ENCODE data around the gene PIP5K1C. TPM values are rescaled to one million over a fixed set of nuclear protein-coding genes. Genes with fewer than 3 reads are reported as not detected.

PIP5K1C gene
- total RNA-seq, 1 experiment from 2014 or later: 35.5 TPM

- no peaks in the 10 kb centered on the region for H3K36me3 ChIP-seq (ENCODE audit: insufficient read depth, low read length, poor library complexity, severe bottlenecking)
- DNase-seq (ENCODE audit: low spot score): no peak
- TF ChIP-seq CTCF (conservative IDR thresholded peaks at IDR 0.05; ENCODE audit: low read depth, low read length) (no peak), EZH2 (IDR thresholded peaks at IDR 0.05; ENCODE audit: borderline replicate concordance, low read depth, low read length, poor library complexity, severe bottlenecking) (no peak)
- CTCF ChIA-PET: no interaction called here
- no peaks in the 10 kb centered on the region for H3K27me3 ChIP-seq (replicated peaks; ENCODE audit: insufficient read depth, low read depth, low read length, poor library complexity)
- H3K27ac ChIP-seq (ENCODE audit: low read depth, low read length, poor library complexity, severe bottlenecking): no peak overlapping the region
- no peak overlapping the region for H3K4me3 ChIP-seq (ENCODE audit: low read depth, low read length, poor library complexity, severe bottlenecking)
- no peaks in the 10 kb centered on the region for H3K9me3 ChIP-seq (ENCODE audit: low read depth, low read length, poor library complexity, severe bottlenecking)
- BruUV-seq (replicated peaks): no TSS peak
- intact Hi-C loops (cut with micrococcal nuclease; ENCODE audit: unreplicated experiment): no loop called here
- POLR2A ChIA-PET (ENCODE audit: low non-redundant PET): no interaction called here
- no peaks in the 10 kb centered on the region for H3K4me1 ChIP-seq (ENCODE audit: insufficient read depth, low read length, poor library complexity, severe bottlenecking)
Observed at GRCh38 chr19:3740431-3740830, 40.2 kb upstream of the PIP5K1C start.

- DNase-seq (ENCODE audit: low spot score): no peak
- Histone ChIP-seq H3K4me1 (ENCODE audit: insufficient read depth, low read length, poor library complexity, severe bottlenecking) (no peaks in the 10 kb centered on the region), H3K27me3 (replicated peaks; ENCODE audit: insufficient read depth, low read depth, low read length, poor library complexity) (no peaks in the 10 kb centered on the region), H3K27ac (ENCODE audit: low read depth, low read length, poor library complexity, severe bottlenecking) (no peak overlapping the region), H3K9me3 (ENCODE audit: low read depth, low read length, poor library complexity, severe bottlenecking) (no peaks in the 10 kb centered on the region), H3K36me3 (ENCODE audit: insufficient read depth, low read length, poor library complexity, severe bottlenecking) (no peaks in the 10 kb centered on the region), H3K4me3 (ENCODE audit: low read depth, low read length, poor library complexity, severe bottlenecking) (no peak overlapping the region)
- ChIA-PET POLR2A (ENCODE audit: low non-redundant PET) (no interaction called here), CTCF (no interaction called here)
- intact Hi-C loops (cut with micrococcal nuclease; ENCODE audit: unreplicated experiment): no loop called here
- BruUV-seq (replicated peaks): no TSS peak
- no peak for TF ChIP-seq EZH2 (IDR thresholded peaks at IDR 0.05; ENCODE audit: borderline replicate concordance, low read depth, low read length, poor library complexity, severe bottlenecking)
- TF ChIP-seq CTCF (conservative IDR thresholded peaks at IDR 0.05; ENCODE audit: low read depth, low read length): no peak
Observed at GRCh38 chr19:3738477-3739220, 38.4 kb upstream of the PIP5K1C start.

- CTCF ChIA-PET: no interaction called here
- no peak overlapping the region for H3K27ac ChIP-seq (ENCODE audit: low read depth, low read length, poor library complexity, severe bottlenecking)
- BruUV-seq (replicated peaks): no TSS peak
- no peaks in the 10 kb centered on the region for H3K36me3 ChIP-seq (ENCODE audit: insufficient read depth, low read length, poor library complexity, severe bottlenecking)
- H3K4me1 ChIP-seq (ENCODE audit: insufficient read depth, low read length, poor library complexity, severe bottlenecking): no peaks in the 10 kb centered on the region
- POLR2A ChIA-PET (ENCODE audit: low non-redundant PET): no interaction called here
- no peaks in the 10 kb centered on the region for H3K27me3 ChIP-seq (replicated peaks; ENCODE audit: insufficient read depth, low read depth, low read length, poor library complexity)
- DNase-seq (ENCODE audit: low spot score): no peak
- H3K9me3 ChIP-seq (ENCODE audit: low read depth, low read length, poor library complexity, severe bottlenecking): no peaks in the 10 kb centered on the region
- intact Hi-C loops (cut with micrococcal nuclease; ENCODE audit: unreplicated experiment): no loop called here
- TF ChIP-seq CTCF (conservative IDR thresholded peaks at IDR 0.05; ENCODE audit: low read depth, low read length): no peak
- TF ChIP-seq EZH2 (IDR thresholded peaks at IDR 0.05; ENCODE audit: borderline replicate concordance, low read depth, low read length, poor library complexity, severe bottlenecking): no peak
- H3K4me3 ChIP-seq (ENCODE audit: low read depth, low read length, poor library complexity, severe bottlenecking): no peak overlapping the region
Observed at GRCh38 chr19:3737487-3738205, 37.4 kb upstream of the PIP5K1C start.
